DMS79 treated with DMSO at 0.1 percent for 48 hours (cell line): Measurements from ENCODE around the gene MLEC.
"Not testable (repeated sequence)": the region's sequence is repeated elsewhere in the genome, so short reads cannot be mapped to it uniquely, and the experiment has no call there.

Source experiments
- DNase-seq: peaks from one replicate; lab custom pipeline; 2025; lab: John Stamatoyannopoulos, UW

MLEC gene

DNA sequence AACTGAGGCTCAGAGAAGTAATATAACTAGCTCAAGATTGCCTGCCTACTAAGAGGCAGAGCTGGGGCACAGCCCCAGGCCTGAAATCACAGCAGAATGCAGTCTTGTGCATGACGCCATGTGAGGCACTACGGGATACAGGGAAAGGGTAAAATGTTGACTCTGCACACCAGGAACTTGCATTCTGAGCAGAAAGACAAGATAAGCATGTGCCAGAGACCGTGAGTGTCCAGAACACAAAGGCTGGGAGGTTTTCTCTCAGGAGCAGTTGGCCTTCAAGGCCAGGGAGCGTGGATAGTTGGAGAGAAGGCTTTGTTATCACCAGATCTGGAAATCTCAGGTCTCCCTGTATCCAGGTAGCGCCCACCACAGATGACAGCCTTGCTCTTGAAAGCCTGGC is 23.2 kb upstream of the MLEC start:
- DNase-seq, result no peak

DNA sequence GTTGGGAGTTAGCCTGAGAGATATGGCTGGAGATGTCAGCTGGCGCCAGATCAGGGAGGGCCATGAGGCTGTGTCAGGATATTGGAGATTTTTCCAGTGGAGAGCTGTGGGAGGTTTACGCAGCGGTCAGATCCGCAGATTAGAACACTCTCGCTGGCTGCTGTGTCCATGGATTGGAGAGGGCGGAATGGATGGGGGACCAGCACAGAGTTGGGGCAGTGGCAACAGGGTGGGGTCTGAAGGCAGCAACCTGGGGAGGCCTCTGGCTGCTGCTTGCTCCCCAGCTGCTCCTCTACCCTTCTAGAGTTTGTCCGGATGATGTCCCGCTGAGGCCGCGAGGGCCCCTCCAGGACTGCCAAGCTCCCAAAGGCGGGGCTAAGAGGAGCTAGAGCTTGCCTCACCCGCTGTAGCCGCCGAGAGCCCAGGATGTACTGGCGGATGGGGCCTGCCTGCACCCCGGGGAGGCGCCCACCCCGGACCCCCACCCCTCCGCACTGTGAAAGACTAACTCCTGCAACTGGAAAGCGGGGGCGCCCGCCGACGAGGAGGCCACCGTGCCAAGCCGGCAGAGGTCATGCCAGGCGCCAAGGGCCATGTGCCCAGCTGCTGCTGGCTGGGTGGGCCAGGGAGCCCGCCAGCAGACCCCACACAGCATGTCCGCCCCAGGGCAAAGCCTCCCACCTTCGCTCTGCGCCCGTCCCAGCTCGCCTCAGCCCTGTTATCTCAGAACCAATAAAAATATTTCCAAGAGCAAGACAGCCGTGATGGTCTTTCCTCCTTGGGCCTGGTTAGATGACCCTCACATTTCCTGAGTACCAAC is 20.2 kb upstream of the MLEC start:
- DNase-seq, result no peak

DNA sequence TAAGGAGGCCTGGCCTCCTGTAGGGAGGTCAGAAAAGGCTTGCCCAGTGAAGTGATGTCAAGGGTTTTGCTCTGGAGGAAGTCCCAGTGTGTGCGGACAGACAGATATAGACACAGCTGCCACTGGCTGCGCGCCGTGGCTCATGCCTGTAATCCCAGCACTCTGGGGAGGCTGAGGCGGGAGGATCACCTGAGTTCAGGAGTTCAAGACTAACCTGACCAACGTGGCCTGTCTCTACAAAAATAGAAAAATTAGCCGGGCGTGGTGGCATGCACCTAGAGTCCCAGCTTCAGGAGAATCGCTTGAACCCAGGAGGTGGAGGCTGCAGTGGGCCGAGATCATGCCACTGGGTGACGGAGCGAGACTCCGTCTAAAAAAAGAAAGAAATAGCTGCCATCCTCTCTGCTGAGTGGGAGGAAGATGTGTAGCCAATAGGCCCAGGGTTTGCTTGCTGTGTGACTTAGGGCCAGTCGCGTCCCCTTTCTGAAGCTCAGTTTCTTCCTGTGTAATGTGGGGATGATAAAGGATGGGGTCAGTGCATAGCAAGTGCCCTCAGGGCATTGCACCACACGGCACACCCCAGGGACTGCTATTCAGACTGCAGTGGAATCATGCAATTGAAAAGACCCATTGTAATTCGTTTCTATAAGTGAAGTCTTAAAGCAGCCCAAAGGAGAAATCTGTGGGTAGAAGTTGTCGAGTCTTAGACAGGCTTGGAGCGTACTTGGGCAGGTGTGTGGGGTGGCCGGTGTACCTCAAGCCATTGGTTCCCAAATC is 18.7 kb upstream of the MLEC start:
- DNase-seq, result no peak

DNA sequence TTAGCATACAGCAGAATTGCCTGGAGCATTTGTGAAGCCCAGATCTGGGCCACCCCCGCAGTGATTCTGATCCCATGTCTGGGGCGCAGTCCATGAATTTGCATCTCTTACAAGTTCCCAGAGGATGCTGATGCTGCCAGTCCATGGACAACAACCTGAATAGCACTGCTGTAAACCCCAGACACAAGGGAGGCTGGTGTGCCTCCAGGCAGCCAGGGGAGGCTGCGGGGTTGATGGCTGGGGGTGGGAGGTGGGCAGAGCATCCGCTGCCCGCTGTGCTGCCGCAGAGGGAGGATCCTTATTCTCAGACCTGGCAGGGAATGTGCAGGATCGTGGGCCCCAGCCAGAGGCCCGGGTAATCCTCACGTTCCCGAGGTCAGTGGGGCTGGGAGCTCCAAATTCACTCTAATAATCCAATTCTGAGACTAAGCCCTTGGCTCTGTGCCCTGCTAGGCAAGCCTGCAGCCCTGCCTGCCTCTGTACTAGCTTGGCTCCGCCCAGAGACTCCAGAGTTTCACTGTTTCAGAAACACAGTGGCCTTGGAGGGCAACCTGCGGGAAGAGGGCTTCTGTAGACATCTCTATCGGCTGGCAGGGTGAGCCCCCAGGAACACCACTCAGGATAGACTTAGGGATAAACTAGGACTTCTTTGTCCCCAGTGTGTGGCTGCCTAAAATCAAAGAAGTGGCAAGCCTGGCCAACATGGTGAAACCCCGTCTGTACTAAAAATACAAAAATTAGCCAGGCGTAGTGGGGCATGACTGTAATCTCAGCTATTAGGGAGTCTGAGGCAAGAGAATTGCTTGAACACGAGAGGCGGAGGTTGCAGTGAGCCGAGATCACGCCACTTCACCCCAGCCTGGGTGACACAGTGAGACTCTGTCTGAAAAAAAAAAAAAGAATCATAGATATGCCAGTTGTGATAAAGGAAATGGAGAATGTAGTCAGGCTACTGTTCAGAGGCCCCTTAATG is 17.8 kb upstream of the MLEC start:
- peak; percentile 23 for DNase-seq

DNA sequence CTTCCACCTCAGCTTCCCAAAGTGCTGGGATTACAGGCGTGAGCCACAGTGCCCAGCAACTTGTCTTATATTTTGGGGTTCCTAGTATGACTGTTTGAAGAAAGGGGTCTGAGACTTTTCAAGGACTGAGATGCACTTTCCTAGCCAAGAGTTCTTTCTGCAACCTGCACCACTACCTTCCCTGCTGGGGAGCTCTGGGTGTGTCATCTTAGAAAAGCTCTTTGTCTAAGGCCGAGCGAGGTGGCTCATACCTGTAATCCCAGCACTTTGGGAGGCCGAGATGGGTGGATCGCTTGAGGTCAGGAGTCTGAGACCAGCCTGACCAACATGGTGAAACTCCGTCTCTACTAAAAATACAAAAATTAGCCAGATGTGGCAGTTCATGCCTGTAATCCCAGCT is 16.7 kb upstream of the MLEC start:
- not testable (repeated sequence) for DNase-seq

DNA sequence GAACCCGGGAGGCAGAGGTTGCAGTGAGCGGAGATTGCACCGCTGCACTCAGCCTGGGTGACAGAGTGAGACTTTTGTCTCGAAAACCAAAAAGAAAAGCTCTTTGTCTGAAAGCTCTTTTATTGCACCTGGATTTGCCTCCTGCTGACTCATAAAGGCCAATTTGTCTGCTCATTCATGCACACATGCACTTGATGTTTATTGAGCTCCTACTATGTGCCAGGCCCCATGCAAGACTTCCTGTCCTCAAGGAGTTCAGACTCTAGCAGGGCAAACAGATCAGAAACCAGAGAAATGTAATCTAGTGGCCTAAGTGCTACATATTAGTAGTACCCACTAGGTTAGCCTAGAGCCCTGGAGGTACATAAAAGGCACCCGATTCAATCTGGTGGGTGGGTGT is 16.3 kb upstream of the MLEC start:
- DNase-seq, result no peak

DNA sequence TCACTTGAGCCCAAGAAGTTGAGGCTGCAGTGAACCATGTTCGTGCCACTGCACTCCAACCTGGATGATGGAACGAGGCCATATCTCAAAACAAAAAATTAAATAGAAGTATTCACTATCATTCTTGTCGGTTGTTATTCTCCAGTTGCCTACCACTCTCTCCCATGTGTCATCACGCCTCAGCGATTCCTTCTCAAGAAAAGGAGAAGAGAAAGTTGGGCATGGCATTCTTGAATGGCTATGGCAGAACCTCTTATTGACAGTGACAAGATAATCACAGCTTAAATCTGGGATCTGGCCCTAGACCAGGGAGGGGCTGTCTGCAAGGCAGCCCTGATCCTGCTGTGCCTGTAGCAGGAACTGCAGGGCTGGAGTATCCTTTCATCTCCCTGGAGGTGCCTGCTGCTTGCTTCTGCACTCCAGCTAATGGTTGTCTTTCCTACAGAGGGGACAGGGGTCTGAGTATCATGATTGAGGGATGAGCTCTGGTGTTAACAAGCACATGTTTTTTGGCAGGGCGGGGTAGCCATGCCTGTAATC is 12.8 kb upstream of the MLEC start:
- no peak for DNase-seq

DNA sequence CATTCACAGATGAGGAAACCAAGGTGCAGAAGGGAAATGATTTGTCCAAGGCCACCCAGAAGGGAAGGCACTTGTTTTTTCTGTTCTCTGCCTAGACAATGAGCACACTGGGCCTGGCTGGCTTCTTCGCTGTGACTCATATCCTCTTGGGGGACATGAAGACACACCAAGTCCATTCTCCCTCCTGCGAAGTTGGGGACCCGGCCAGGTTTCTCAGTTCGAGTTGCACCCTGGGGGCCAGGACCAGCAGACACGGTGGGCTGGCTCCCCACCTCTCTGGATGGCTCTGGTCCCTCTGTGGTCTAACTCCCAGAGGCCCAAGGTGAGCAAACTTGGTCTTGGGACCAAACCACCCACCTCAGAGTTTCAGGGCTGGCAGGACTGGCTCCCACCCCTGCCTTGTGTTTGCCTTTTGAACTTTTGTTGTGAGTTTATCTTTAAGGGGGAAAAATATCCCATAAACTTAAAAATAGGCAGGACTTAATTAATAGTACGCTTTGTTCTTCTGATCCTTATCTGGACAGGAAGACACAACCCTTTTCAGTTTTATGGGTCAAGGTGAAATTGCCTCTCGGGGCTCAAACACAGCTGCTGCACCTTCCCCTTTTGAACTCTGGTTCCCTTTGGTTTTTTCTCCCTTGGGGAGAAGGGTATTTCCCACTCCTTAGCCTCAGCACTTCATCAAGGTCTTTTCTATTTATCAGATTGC is 9.0 kb upstream of the MLEC start:
- no peak for DNase-seq

DNA sequence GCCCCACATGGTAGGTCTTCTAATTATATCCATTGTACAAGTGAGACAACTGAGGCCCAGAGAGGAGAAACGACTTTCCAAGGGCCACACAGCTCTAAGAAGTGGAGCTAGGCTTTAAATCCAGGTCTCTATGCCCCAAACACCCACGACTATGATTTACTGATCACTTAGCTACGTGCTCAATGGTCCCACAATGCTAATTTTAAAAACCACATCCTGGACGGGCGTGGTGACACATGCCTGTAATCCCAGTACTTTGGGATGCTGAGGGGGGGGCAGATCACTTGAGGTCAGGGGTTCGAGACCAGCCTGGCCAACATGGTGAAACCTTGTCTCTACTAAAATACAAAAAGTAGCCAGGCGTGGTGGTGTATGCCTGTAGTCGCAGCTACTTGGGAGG is 8.4 kb upstream of the MLEC start:
- DNase-seq, result no peak

DNA sequence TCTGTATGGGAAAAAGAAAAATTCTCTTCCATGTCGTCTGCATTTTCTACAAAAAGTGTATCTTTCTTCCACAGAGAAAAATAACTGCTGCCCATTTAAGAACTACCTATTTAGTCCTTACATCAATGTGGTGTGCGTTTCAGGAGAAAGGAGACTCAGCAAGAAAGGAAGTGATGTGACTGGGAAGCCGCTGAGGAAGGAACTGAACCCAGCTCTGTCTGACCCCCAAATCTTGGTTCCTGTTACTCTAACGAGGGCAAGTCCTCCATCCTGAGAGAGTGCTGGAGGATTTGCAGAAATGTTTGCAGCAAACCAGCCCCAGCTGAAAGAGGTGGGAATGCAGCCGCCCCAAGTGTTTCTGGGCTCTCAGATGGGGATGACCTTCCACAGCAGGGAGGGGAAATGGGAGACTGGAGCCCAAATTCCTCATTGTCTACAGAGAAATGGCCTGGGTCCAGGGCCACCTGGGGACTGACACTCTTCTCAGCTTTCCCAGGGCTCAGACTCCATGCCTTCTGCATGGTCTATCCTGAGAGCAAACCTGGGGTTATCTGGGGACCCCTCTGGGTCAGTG is 6.7 kb upstream of the MLEC start:
- DNase-seq, result no peak

DNA sequence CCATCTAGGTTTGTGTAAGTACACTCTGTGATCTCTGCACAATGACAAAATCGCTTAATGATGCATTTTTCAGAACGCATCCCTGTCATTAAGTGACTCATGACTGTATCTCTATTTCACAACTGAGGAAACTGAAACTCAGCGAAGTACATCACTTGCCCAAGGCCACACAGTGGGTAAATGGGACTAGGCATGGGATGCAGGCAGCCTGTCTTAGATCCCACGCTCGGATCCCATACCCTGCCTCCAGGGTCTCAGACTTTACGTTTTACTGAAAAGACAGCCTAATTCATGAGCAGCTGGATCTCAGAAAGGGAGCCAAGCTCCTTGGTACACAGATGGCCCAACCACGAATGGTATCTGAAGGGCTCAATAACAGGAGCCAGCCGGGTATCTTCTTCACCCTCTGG is 2.4 kb upstream of the MLEC start:
- DNase-seq, result no peak

DNA sequence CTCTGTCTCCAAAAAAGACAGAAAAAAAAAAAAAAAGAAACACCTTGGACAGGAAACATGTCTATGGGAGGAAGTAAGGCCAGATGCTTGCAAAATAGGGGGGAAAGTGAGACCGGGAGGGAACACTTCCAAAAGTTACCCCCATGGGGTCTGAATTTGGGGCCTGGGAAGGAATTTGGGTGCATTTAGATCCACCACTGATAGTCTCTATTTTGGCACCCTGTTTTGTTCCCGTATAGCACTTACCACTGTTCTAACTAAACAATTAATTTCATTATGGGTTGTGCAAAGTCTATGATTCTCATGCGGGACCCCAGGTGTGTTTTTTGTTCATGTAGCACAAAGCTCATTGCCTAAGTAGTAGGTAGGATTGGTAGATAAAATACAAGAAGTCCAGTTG is 1.4 kb upstream of the MLEC start:
- DNase-seq, result no peak

DNA sequence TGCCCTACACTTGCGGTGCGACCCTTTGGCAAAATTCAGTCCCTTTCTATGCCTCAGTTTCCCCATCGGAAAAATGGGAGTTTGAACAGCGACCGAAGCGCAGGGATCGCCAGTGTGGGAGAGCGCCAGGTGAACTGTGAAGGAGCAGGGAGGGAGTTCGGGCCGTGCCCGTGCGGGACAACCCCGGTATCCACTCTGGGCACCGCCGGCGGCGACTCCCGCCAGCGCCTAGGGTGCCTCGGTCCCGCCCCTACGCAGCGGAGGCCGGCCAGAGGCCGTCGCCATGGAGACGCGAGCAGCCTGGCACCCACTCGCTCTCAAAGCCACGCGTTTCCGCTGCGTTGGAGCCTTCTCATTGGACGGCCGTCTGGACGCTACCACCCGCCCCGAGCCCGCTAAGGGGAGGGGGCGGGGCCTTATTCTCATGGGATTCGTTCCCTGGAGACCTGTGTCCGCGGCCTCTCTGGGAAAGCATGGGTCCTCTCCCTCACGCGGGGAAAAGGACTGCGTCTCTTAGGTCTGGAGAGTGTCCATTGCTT is 729 bp upstream of the MLEC start:
- peak; percentile 89 for DNase-seq

DNA sequence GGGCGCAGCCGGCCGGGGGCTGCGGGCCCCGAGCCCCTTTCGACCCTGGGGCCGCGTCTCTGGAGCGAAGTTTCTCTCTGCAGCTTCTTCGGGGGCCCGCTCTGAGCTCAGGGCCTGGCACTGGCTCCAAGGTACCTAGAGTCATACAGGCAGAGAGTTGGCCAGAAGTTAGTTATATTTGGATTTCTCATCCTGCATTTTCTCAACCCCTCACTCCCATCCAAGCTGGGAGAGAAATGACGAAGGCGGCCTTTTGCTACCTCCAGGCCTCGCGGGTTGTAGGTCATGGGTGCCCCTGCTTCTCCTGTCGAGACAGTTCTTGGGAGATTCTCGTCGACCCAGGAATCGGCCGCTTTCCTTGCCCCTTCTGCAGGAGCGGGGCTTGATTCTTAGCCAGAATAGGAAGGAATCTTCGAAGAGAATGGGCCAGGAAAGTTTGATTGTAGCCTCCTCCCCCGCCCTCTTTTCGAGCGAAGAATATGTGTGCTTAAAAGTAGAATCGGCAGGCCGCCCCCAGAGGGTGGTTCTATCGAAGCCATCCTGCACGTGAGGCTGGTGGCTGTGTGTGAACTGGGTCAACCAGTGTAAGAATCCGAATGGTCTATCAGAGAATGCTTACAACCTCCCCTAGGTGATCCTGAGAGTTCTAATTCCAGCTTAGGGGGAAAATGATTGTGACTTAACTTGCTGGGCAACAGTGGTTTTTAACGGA is 785 bp downstream of the MLEC start:
- DNase-seq, result no peak

DNA sequence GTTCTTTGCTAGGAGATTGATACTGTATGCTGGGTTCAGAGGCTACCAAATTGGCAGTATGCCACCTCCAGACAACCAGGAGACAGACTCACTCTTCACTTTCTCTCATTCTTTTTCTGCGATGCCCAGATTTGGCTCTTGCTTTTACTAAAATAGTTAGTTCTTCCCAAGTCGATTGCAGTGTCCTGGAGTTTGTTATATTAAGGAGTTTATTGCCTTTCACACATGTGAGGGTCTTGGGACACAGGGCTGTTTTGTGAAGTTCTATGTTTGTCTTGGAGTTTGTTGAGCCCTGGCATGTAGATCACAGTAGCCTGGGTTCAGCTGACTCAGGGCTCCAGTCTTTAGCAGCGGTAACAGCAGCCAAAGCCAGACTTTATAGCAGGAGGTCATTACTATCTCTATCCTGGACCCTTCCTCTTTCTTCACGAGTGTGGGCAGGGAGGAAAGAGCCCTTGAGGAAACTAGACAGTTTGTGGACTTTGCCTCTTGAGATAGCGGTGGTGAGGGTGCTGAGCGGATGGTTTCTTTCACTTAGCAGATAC is 1.6 kb downstream of the MLEC start:
- peak; percentile 33 for DNase-seq

DNA sequence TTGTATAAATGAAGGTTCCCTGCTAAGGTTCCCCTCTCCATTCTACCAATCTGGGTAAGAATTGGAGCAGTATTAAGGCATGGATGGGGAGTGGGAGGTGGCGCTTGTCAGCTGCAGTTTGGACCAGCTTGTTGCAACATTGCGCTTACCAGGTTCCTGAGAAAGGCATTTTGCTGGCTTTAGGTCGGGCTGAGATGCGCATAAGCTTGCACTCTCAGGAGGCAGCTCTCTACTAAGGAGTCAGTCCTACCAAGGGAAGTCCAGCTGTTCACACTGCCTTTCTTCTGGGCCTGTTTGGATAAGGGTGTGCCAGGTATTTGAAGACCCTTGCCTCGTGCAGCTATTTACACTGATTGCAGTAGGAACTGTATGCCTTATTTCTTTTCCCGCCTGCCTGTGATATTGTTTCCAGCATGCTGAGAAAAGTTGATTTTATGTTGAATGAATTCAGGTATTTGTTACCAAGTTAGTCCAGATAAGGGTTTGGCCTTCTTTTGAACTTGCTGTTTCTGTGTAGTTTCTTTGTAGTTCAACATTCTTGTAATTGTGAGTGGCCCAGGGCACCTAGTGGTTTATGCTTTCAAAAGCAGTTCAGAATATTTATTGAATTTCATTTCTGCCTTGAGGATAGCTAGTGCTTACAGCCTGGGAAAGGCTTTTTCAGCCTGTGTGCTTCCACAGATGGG is 2.6 kb downstream of the MLEC start:
- no peak for DNase-seq

DNA sequence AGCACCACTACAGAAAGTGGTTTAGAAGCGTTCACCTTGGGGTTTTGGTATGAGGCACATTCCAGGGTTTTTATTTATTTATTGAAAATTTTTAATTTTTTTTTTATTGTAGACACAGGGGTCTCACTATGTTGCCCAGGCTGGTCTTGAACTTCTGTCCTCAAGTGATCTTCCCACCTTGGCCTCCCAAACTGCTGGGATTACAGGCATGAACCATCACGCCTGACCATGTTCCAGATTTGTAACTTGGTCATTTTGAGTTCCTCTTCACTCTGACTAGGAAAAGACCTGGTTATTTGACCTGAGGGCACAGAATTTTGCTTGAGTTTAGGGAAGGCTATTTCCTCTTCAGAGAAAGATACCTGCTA is 3.1 kb downstream of the MLEC start:
- no peak for DNase-seq

DNA sequence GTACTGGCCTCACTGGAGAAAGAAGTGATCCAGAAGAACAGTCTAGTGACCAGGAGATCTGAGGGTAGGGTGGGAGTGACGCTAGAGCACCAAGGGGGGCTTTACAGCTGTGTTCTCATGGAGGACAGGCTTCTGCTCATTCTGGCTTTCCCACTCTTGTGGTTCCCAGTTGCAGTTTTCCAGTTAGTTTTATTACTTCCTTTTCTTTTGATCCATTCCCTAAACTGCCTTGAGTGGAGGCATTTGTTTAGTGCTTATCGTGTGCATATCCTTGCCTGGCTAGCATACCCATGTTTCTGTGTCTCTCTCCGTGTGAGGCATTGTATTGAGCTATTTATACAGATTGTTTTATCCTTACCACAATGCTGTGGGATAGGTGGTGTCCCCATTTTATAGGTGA is 4.0 kb downstream of the MLEC start:
- no peak for DNase-seq

DNA sequence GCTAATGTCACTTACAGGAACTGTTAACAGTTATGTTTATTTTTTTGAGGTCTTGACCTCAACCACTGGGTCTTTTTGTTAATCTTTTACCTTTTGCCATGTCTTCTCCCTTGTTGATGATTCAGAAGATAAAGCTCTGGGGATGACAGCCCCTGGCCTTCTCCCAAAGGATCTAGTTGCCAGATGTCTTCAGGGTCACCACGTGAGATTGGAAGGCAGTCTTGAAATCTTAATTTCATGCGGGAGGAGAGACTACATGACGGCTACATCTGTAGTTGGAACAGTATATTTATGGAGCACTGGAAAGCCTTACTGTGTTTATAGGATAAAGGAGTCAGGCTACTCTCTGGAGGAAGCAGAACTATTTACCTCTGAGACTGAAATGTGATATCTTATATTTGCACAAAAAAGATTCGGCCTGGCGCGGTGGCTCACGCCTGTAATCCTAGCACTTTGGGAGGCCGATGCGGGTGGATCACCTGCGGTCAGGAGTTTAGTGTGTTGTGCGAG is 5.6 kb downstream of the MLEC start:
- DNase-seq, result no peak
